Measurements from ENCODE around the gene DCST1.

DCST1 gene

DNA sequence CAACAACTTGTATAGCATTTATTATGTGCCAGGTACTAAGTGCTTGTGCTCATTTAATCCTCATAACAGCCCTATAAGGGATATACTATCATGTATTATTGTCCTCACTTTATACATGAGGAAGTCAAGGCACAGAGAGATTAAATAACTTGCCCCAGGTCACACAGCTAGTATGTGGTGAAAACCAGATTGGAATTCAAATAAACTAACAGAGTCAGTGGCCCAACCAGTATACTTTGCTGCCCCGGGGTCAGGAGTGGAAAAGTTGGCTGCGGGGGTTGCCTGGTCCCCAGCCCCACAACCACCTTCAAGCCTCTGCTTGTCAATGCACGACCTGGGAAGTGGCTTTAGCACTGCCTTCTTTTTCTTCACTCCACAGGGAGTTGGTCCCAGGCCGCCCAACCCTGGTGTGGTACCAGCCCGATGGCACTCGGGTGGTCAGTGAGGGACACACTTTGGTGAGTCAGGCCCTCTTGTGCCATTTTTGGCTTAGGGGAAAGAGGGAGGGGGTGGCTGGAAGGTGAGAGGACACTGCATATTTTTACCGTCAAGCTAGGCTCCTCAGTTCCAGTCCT lies 20.0 kb downstream of the DCST1 start:
- no peak for DNase-seq (ENCODE audit: low read depth)

GRCh38 chr1:155057104-155057503 lies 23.5 kb downstream of the DCST1 start:
- DNase-seq (ENCODE audit: low read depth): no peak

DNA sequence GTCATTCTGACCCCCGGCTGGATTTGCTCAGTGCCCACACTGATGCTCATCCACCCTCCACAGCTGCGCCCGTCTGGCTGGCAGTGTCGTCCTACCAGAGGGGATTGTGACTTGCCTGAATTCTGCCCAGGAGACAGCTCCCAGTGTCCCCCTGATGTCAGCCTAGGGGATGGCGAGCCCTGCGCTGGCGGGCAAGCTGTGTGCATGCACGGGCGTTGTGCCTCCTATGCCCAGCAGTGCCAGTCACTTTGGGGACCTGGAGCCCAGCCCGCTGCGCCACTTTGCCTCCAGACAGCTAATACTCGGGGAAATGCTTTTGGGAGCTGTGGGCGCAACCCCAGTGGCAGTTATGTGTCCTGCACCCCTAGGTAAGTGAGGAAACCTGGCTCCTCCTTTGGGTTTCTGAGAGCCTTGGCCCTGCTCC lies 24.2 kb downstream of the DCST1 start:
- no peak for DNase-seq (ENCODE audit: low read depth)

GRCh38 chr1:155060736-155061135 lies 27.1 kb downstream of the DCST1 start:
- no peak for DNase-seq (ENCODE audit: low read depth)

GRCh38 chr1:155061381-155062150 lies 27.9 kb downstream of the DCST1 start:
- peak; percentile 34 for DNase-seq (ENCODE audit: low read depth)

- DNase-seq (ENCODE audit: low read depth): no peak
Observed at GRCh38 chr1:155062151-155062686, 28.6 kb downstream of the DCST1 start.

DNA sequence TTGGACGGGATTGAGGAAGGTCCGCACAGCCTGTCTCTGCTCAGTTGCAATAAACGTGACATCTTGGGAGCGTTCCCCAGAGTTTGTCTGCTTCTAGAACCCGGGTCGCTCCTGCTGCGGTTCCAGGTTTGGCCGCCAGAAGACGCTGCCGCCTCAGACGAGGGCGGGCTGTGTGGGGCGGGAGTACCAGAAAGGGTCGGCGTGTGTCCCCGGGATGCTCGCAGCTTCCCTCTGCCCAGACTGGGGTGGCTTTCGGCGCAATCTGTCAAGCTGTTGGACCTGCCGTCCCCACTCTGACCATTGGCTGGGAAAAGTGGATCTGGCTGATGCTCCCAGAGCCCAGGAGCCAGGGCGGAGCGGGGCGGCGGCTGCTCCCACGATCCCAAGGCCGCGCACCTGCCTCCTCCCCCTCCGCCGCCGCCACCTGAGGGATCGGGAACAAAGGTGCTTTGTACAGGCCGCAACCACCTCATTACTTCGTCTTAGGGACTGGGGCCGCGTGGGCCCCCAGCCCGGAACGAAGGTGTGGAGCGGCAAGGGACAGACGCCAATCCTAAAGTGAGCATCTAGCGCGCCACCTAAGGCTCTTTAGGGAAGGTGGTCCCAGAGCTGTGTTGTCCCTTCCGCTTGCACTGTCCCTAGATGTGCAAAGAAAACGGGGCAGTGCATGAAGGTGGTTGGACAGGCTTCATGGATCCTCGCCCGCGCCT lies 29.2 kb downstream of the DCST1 start:
- no peak for DNase-seq (ENCODE audit: low read depth)

- peak; percentile 53 for DNase-seq (ENCODE audit: low read depth)
Observed at GRCh38 chr1:155063550-155064110, 30.0 kb downstream of the DCST1 start, which contains the start of gene EFNA4. EFNA4 (plus strand) TSS chr1:155063740; CDS start chr1:155063824, 84 bp downstream.

- DNase-seq (ENCODE audit: low read depth): no peak
Observed at GRCh38 chr1:155064111-155064831, 30.6 kb downstream of the DCST1 start.

DNA sequence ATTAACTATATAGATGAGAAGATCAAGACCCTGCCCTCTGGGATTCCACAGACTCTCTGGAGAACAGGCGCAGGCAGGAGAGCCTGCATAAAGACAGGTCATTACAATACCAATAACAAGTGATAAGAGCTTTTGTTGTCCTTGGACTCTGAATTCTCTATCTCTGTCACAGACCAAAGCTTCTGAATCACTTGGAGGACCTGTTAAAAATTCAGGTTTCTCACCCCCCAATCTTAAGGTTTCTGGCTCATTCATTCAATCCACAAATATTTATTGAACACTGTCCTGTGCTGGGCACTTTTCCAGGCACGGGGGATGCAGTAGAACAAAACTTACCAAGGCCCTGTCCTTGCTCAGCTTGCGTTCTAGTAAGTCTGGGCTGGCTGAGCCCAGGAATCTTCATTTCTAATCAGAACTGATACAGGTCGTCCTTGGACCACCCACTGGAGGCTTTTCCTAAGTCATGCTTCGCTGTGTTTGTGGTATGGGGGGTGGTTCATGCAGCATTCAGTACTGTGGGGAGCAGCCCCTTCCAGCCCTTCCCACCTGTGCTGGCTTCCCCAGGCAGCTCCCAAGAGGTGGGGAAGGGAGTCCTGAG lies 31.3 kb downstream of the DCST1 start:
- no peak for DNase-seq (ENCODE audit: low read depth)

DNA sequence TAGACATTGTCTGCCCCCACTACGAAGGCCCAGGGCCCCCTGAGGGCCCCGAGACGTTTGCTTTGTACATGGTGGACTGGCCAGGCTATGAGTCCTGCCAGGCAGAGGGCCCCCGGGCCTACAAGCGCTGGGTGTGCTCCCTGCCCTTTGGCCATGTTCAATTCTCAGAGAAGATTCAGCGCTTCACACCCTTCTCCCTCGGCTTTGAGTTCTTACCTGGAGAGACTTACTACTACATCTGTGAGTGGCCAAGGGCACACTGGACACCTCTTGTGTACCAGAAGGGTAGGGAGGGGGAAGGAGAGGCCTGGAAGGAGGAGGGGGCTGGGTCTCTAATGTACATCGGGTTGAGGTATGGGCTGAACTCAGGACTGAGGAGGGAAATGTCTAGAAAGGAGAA lies 33.2 kb downstream of the DCST1 start:
- no peak for DNase-seq (ENCODE audit: low read depth)

DNA sequence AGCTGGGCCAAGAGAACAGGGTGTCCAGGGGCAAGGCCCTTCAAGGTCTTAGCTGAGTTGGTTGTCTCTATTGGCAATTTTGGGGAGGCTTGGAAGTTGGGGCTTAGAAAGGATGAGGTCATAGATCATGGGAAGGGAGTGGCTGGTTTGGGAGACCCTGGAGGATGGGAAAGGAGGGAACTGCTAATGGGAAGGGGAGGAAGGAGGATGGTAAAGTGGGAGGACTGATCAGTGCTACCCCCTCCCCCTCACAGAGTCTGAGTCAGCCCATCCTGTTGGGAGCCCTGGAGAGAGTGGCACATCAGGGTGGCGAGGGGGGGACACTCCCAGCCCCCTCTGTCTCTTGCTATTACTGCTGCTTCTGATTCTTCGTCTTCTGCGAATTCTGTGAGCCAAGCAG lies 35.0 kb downstream of the DCST1 start:
- no peak for DNase-seq (ENCODE audit: low read depth)

- no peak for DNase-seq (ENCODE audit: low read depth)
Observed at GRCh38 chr1:155069551-155070157, 36.0 kb downstream of the DCST1 start.

GRCh38 chr1:155070158-155070621 lies 36.6 kb downstream of the DCST1 start:
- no peak for DNase-seq (ENCODE audit: low read depth)

GRCh38 chr1:155070721-155071569 lies 37.3 kb downstream of the DCST1 start:
- DNase-seq (ENCODE audit: low read depth): peak; percentile 36

DNA sequence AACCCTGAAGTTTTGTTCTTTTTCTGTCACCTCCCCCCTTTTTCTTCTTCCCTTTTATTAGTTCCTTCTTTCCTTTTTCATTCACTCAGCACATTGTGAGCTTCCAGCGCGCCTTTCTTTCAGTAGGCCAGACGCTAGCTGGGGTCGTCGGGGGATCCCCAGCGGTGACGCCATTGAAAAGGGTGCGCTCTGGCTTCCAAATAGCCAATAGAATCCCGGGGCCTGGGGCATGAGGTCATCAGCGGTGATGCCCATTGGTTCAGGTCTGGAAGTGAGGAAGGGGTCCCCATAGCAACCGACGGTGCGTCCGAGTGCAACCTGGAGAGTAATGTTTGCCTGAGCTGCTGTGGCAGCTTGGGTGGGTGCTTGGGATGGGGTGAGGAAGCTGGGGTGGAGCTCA lies 38.1 kb downstream of the DCST1 start:
- no peak for DNase-seq (ENCODE audit: low read depth)

- DNase-seq (ENCODE audit: low read depth): no peak
Observed at GRCh38 chr1:155072531-155073289, 39.1 kb downstream of the DCST1 start.

DNA sequence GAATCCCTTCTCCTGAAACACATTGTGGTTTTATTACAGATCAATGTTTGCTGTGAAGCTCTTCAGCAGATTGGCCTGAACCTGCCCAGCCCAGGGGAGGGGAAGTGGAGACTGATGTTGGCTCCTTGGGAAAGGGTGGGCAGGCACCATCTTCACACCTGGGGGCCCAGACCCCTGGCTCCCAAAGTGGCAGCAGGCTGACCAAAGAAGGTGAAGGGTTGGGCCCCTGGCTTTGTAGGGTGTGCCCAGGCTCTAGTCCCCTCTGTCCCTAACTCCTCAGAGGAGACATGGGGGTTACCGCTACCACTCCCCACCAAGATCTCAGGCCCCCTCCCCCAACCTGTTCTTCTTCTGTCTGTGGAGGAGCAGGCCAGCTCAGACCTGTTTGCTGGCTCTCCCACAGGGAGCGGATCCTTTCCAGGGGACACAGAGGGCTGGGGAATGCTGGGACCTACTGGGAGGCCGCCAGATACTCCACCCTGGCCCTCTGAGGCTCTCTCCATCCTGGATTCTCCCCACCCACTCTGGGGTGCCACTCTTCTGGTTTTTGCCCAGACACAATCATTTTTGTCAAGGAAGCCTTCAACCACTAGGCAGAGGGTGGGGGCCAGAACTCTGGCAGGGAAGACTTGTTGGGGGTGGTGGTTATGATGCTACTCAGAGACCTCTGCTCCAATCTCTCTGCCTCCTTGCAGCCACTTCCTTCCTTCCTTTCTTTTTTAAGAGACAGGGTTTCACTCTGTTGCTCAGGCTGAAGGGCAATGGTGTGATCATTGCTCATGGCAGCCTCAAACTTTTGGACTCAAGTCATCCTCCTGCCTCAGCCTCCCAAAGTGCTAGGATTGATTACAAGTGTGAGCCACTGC lies 40.0 kb downstream of the DCST1 start:
- DNase-seq (ENCODE audit: low read depth): no peak
